Stimulated activated CD4-positive, alpha-beta T cell treated with anti-CD3 and anti-CD28 coated beads, Interleukin-1b, Interleukin-23, amount 100 ng/mL, for 48 hours (primary cell): Measurements from ENCODE around the gene PARP2.
A peak's percentile ranks its signal among the peaks of the same experiment; 100 is the strongest.
"Not testable (repeated sequence)": the region's sequence is repeated elsewhere in the genome, so short reads cannot be mapped to it uniquely, and the experiment has no call there.

ENCODE experiments used
- DNase-seq: peaks from one replicate; pipeline ENCODE4 v3.0.0-alpha.2; 2020

The PARP2 gene

GRCh38 chr14:20343092-20343861 lies at the start of gene PARP2:
Gene PARP2, plus strand, starts transcription at chr14:20343635. Its CDS starts 7 bp downstream, at chr14:20343642.
- DNase-seq = peak; percentile 98

GRCh38 chr14:20294636-20295035 lies 48.8 kb upstream of the PARP2 start:
- DNase-seq = no peak

GRCh38 chr14:20295067-20295466 lies 48.4 kb upstream of the PARP2 start:
- no peak for DNase-seq

GRCh38 chr14:20302042-20302755 lies 41.2 kb upstream of the PARP2 start:
- DNase-seq = no peak

GRCh38 chr14:20305265-20306078 lies 38.0 kb upstream of the PARP2 start, which contains the start of gene TTC5:
Gene TTC5, minus strand, starts transcription at chr14:20305951. Its CDS starts 14 bp downstream, at chr14:20305937.
- peak; percentile 86 for DNase-seq

GRCh38 chr14:20306079-20306423 lies 37.4 kb upstream of the PARP2 start:
- no peak for DNase-seq

GRCh38 chr14:20314026-20314425 lies 29.4 kb upstream of the PARP2 start:
- no peak for DNase-seq

- no peak for DNase-seq
Measured at GRCh38 chr14:20317720-20318119, 25.7 kb upstream of the PARP2 start.

GRCh38 chr14:20327005-20327869 lies 16.2 kb upstream of the PARP2 start:
- DNase-seq = no peak

GRCh38 chr14:20328705-20329104 lies 14.7 kb upstream of the PARP2 start:
- no peak for DNase-seq

GRCh38 chr14:20329355-20329754 lies 14.1 kb upstream of the PARP2 start:
- DNase-seq = no peak

- no peak for DNase-seq
Measured at GRCh38 chr14:20331053-20331613, 12.3 kb upstream of the PARP2 start.

- no peak for DNase-seq
Measured at GRCh38 chr14:20332431-20332787, 11.0 kb upstream of the PARP2 start.

- DNase-seq = peak; percentile 33
Measured at GRCh38 chr14:20332788-20333493, 10.5 kb upstream of the PARP2 start, which contains the start of gene CCNB1IP1. Gene CCNB1IP1, minus strand, starts transcription at chr14:20333279. Its CDS starts 16,756 bp downstream, at chr14:20316523.

GRCh38 chr14:20333494-20333841 lies 10.0 kb upstream of the PARP2 start:
- no peak for DNase-seq

- DNase-seq = no peak
Measured at GRCh38 chr14:20334017-20334416, 9.4 kb upstream of the PARP2 start.

GRCh38 chr14:20341032-20341431 lies 2.4 kb upstream of the PARP2 start:
- DNase-seq = not testable (repeated sequence)

- no peak for DNase-seq
Measured at GRCh38 chr14:20341646-20342045, 1.8 kb upstream of the PARP2 start.

- no peak for DNase-seq
Measured at GRCh38 chr14:20343862-20344220, 406 bp downstream of the PARP2 start.

- DNase-seq = no peak
Measured at GRCh38 chr14:20345366-20345765, 1.9 kb downstream of the PARP2 start.

- DNase-seq = no peak
Measured at GRCh38 chr14:20346713-20347112, 3.3 kb downstream of the PARP2 start.

GRCh38 chr14:20347747-20348146 lies 4.3 kb downstream of the PARP2 start:
- DNase-seq = no peak
